NK-92 (cell line): ENCODE data around the gene PDE9A.
"Not testable (repeated sequence)": the region's sequence is repeated elsewhere in the genome, so short reads cannot be mapped to it uniquely, and the experiment has no call there.

Experiments used
- DNase-seq: peaks from one replicate; lab custom pipeline; 2025; ENCODE audit not compliant: unreplicated experiment; lab: John Stamatoyannopoulos, UW

PDE9A gene

DNA sequence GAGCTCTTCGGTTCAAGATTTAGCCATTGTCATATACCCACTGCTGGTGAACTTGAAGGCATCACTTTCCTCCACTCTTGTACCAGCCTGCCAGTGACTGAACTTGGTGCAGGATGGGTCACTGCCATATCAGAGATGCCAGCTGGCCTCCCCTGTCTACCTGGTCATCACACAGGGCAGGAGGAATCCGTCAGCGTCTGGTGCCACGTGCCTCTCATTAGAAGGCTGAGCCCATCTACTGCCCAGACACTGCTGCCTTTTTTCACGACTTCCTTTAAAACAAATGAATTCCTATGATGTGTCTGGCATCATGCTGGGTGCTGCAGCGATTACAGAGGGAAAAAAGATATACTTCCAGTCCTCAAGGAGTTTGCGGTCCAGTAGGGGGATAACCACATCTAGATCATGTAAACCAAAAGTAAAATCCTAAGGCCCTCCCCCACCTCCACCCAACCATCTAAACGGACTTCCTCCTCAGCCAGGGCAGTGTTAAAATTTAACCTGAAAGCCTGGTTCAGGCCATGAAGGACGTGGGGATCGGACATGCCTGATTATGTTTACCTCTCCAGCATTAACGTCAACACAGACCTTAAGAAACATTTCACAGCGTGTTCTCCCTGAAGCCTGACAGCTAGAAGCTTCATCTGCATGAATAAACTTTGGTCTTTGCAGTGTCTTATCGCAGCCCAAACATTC lies 29.2 kb upstream of the PDE9A start:
- DNase-seq = no peak

GRCh38 chr21:42624936-42625335 lies 28.5 kb upstream of the PDE9A start:
- DNase-seq = no peak

DNA sequence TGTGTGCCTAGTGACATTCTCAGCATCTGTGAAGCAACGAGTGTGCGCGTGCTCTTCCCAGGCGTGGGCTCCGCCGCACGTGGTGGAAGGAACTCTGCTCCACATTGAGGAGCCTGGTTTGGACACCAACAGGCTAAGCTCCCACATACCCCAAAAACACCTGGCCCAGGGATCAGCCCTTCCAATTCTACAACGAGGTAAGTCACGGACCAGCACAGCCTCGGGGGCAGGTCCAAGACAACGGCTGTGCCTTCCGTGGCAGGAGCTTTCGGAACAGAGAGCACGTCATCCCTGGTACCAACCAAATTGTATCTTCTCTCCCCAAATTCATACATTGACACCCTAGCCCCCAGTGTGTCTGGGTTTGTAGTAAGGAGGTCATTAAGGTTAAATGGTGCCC lies 27.2 kb upstream of the PDE9A start:
- no peak for DNase-seq

DNA sequence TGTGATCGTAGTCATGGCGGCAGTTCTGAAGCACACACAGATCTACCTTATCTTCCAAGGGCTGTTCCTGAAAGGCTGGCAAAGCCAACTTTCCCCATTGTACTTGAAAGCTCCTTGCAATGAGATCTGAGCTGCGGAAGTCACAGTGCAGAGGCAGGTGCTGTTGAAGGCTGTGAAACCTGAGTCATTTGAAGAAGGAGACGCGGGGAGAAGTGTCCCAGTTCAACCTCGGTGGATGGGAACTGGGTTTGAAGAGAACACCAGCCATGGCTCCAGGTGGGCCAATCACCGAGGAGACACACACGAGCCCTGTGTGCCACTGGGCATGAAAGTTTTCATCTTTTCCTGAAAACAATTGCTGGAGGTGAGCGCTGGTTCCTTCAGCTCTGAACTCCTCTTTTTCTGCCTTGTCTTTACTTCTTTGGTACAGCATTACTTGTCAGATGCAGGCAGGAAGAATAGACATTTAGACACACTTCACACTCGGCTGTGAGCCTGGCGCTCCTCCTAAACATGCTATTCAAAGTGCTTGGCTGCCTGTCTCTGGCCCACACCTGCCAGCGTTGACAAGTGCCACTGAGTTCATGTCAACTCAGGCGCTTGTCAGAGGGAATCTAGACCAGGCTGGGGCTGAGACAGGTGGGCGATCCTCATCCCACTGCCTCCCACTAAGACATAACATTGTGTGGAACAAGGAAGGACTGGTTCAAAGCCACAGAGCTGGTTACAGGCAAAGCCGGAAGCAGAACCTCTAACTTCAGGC lies 25.7 kb upstream of the PDE9A start:
- no peak for DNase-seq

DNA sequence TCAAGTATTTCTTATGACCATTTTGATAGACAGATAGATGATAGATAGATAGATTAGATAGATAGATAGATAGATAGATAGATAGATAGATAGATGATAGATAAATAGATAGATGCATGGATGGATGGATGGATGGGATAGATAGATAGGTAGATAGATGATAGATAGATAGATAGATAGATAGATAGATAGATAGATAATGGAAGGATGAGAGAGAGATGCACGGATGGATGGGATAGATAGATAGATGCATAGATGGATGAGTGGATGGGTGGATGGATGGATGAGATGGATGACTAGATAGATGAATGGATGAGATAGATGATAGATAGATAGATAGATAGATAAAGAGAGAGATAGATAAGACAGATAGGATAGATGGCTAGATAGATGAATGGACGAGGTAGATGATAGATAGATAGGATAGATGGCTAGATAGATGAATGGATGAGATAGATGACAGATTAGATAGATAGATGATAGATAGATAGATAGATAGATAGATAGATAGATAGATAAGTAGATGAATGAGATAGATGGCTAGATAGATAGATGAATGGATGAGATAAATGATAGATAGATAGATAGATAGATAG lies 24.9 kb upstream of the PDE9A start:
- not testable (repeated sequence) for DNase-seq

GRCh38 chr21:42629933-42630589 lies 23.4 kb upstream of the PDE9A start:
- DNase-seq = no peak

DNA sequence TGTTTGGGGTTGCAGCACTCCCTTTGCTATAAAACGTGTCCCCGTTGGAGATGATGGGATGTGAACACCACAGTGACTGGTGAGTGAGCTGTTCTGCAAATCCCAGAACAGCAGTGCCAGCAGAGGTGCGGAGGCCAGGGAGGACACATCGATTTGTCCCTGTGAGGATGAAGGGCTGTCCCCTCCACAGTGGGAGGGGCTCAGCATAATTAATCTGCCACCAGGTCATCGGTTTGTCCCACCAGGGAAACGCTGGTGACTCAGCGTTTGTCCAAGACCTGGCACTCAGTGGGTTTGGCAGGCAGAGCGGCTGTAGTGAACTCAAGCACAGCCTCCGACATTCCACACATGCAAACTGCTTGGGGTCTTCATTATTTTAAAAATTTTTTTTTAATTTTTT lies 22.8 kb upstream of the PDE9A start:
- no peak for DNase-seq

- no peak for DNase-seq
Observed at GRCh38 chr21:42631142-42631541, 22.3 kb upstream of the PDE9A start.

DNA sequence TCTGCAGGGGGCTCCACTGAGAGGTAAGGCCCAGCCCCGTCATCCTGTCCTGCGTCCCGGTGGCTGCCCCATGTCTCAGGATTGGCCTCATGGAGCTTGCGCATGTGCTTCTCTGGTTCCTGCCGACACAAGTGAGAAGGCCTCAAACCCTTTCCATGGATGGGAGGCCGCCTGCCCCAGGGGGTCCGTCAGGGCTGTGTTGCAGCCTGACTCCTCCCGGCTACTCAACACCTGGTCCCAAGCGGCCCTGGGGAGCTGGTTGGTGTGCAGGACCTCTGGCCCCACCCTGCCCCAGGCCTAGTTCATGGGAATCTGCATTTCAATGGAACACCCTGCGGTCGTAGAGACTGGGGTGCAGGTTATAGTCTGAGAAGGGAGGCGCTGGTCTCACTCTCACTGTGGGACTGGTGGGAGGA lies 21.1 kb upstream of the PDE9A start:
- DNase-seq = no peak

DNA sequence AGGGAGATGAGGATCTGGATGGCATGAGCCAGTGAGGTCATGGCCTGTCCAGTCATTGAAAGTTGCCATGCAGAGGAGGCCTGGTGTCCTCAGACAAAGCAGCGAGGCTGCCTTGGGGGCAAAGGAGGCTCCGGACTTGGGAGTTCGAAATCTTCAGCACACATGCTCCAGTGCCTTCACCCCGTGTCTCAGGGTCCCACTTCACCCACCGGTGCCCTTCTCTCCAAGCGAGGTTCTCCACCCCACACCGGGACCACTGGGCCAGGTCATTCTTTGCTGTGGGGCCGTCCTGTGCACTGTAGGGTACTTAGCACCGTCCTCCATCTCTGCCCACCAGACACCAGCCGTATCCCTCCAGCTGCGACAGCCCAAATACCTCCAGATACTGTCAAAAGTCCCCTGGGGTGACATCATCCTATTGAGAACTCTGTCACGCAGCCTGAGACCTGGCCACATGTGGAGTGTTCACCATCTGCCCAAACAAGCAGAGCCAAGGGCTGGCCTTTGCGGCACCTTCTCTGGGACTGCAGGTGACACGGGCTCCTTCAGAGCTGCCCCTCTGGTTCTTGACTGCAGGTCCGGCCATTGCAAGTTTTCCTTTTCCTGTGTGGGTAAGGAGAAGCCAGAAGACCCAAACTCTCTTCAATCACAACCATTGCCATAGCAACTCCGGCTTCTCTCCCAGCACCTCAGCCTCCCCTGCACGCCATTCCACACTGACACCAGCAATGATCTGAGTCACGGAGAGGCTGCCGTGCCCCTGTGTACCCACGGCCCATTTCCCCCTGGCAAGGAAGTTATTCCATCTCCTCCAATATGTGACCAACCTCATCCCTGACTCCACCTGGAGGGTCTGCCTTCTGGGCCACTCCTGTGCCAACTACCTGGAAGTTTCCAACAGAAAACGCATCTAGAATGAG lies 20.4 kb upstream of the PDE9A start:
- DNase-seq = no peak

- no peak for DNase-seq
Observed at GRCh38 chr21:42633858-42634257, 19.6 kb upstream of the PDE9A start.

GRCh38 chr21:42635848-42636519 lies 17.4 kb upstream of the PDE9A start:
- DNase-seq = no peak

GRCh38 chr21:42636520-42637266 lies 16.7 kb upstream of the PDE9A start:
- no peak for DNase-seq

GRCh38 chr21:42637267-42638041 lies 16.0 kb upstream of the PDE9A start:
- no peak for DNase-seq

- no peak for DNase-seq
Observed at GRCh38 chr21:42638266-42638863, 15.1 kb upstream of the PDE9A start.

DNA sequence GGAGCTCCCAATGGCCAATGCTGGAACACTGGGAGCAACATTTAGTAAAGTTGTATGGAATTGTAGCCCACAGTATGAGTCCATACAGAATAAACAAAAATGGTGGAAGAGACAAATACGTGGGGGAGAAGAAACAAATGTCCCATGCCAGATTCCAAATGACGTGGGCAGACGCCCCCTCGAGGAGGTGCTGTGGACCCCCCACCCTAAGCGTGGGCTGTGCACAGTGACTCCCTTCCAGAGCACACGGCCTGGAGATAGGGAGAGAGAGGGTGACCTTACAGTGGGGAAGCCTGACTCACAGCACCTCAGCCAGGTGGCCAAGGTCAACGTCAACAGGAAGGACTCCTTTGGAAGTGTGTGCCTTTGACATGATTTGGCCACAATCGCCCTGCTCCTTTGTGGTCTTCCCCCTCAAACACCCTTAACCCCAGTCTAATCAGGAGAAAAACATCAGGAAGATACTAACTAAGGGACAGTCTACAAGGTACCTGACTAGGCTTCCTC lies 13.7 kb upstream of the PDE9A start:
- no peak for DNase-seq

GRCh38 chr21:42640486-42640885 lies 12.9 kb upstream of the PDE9A start:
- no peak for DNase-seq
